GM12891 (cell line): ENCODE data around the gene IL18BP.

ENCODE experiments used
- DNase-seq: peaks from one replicate; pipeline ENCODE4 v3.0.0; 2011; ENCODE audit warnings: low spot score; ENCODE audit not compliant: insufficient read length
- FAIRE-seq: peaks from 2 replicates; lab custom pipeline; 2011; peaks lifted over from hg19 to GRCh38; lab: Jason Lieb, UNC
- PAX5 ChIP-seq: IDR thresholded peaks from 2 replicates; pipeline ENCODE4 v1.6.1; 2011; ENCODE audit warnings: low read length, moderate library complexity, mild to moderate bottlenecking; ENCODE audit not compliant: insufficient read depth, severe bottlenecking
- POLR2A ChIP-seq: IDR thresholded peaks from 2 replicates; pipeline ENCODE4 v1.6.1; 2011; ENCODE audit warnings: low read depth, low read length, control low read depth
- POLR2AphosphoS5 ChIP-seq: IDR thresholded peaks from 2 replicates; pipeline ENCODE4 v1.6.1; 2011; ENCODE audit warnings: low read depth, low read length, control low read depth
- POU2F2 ChIP-seq: IDR thresholded peaks from 2 replicates; pipeline ENCODE4 v1.6.1; 2011; ENCODE audit warnings: low read depth, mild to moderate bottlenecking, control low read depth, low read length, moderate library complexity
- SPI1 ChIP-seq: IDR thresholded peaks from 2 replicates; pipeline ENCODE4 v1.6.1; 2011; ENCODE audit warnings: low read depth, low read length, control low read depth
- TAF1 ChIP-seq: IDR thresholded peaks from 2 replicates; pipeline ENCODE4 v1.6.1; 2011; ENCODE audit warnings: low read depth, low read length, control low read depth

The IL18BP gene

GRCh38 chr11:72008728-72009127, 10.0 kb downstream of the IL18BP start:
- FAIRE-seq (no peak), DNase-seq (no peak)
- TF ChIP-seq POU2F2 (no peak), SPI1 (no peak), POLR2A (no peak), POLR2AphosphoS5 (no peak), TAF1 (no peak), PAX5 (no peak)

GRCh38 chr11:72009156-72009555, 10.4 kb downstream of the IL18BP start:
- FAIRE-seq: no peak
- no peak for DNase-seq
- TF ChIP-seq POLR2A (no peak), PAX5 (no peak), POU2F2 (no peak), POLR2AphosphoS5 (no peak), TAF1 (no peak), SPI1 (no peak)

DNA sequence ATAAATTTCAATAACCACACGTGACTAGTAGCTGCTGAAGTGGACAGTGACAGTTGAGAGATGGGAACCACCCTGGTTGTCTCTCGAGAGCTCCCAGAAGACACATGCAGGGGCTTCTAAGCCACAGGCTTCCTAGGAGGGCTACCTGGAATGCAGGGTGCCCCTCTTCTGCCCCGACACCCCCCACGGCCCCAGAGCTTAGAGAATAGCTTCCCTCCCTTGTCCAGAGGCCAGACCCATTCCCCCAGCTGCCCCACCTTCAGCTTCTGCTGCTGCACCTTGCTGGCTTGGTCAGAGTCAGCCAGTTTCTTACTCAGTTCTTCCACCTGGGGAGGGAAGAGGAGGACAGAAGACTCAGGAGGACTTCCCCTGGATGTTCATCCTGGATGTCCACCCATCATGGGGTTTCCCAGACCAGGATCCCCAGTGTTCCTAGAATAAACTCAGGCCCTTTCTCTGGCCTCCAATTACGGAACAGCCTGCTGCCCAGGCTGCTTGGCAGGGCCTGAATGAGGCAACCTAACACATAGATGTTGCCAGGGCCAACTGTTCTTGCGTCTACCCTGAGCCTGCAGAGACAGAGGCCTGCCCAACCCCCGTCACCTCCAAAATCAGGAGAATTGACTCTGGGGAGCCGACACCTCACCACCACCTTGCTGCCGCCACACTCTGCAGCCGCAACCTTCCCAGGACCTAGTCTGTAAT, 12.0 kb downstream of the IL18BP start:
- no peak for TF ChIP-seq POLR2AphosphoS5
- TF ChIP-seq POU2F2: no peak
- no peak for TF ChIP-seq PAX5
- no peak for TF ChIP-seq SPI1
- TF ChIP-seq POLR2A: no peak; the same call in 1 of the 2 replicates
- no peak for TF ChIP-seq TAF1
- no peak for FAIRE-seq
- DNase-seq: no peak

DNA sequence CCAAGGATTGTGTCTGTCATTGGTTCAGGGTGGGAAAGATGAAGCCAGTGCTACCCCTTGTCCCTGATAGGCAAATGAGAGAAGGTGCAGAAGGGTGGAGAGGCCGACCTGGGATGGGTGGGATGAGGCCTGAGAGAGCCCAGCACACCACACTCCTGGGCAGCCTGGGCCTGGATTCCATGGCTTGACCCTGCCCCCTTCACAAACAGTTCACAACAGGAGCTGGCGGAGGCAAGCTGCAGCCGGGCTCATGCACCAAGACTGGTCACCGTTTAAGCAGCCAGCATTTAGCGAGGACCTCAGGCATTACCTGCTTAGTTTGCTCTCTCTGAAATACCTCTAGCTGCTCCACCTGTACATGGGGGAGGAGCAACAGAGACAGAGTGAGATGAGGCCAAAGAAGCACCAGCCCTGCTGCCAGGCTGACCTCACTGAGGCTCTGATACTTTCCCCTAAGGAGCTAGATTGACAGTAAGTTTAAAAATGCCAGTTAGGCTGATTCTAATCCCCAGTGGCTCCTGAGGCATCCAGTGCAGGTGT, 13.5 kb downstream of the IL18BP start:
- no peak for FAIRE-seq
- TF ChIP-seq POLR2AphosphoS5 (no peak), TAF1 (no peak), POLR2A (no peak), SPI1 (no peak), POU2F2 (no peak), PAX5 (no peak)
- DNase-seq: no peak

- FAIRE-seq (no peak), DNase-seq (no peak)
These were observed 14.4 kb downstream of the IL18BP start for GRCh38 chr11:72012897-72013721.

GRCh38 chr11:72013765-72014711, 15.3 kb downstream of the IL18BP start:
- TF ChIP-seq PAX5 (no peak), POLR2AphosphoS5 (no peak), SPI1 (no peak), POLR2A (no peak), TAF1 (no peak), POU2F2 (no peak)
- DNase-seq: no peak
- no peak for FAIRE-seq

More at GRCh38 chr11:72012897-72013721, 14.4 kb downstream of the IL18BP start:
- TF ChIP-seq POLR2AphosphoS5 (no peak), SPI1 (no peak), PAX5 (no peak), POLR2A (no peak), TAF1 (no peak), POU2F2 (no peak)

- no peak for FAIRE-seq
- TF ChIP-seq POU2F2 (no peak), POLR2AphosphoS5 (no peak), PAX5 (no peak), TAF1 (no peak), SPI1 (no peak), POLR2A (no peak)
- no peak for DNase-seq
These were observed 16.1 kb downstream of the IL18BP start for GRCh38 chr11:72014761-72015320.

- TF ChIP-seq POLR2A (no peak), SPI1 (no peak), POU2F2 (no peak), PAX5 (no peak), POLR2AphosphoS5 (no peak), TAF1 (no peak)
- DNase-seq (no peak), FAIRE-seq (peak; percentile 50)
These were observed 16.9 kb downstream of the IL18BP start for GRCh38 chr11:72015511-72016061.
